Epithelial cell of esophagus (primary cell): ENCODE data around the gene MAN1C1.
"Not testable (repeated sequence)": the region's sequence is repeated elsewhere in the genome, so short reads cannot be mapped to it uniquely, and the experiment has no call there.

Experiments
- DNase-seq: peaks from one replicate; pipeline ENCODE4 v3.0.0; 2010; ENCODE audit warnings: low read depth
- H3K4me3 ChIP-seq: 2 replicates; pipeline ENCODE4 v1.5.1; 2011; ENCODE audit warnings: mild to moderate bottlenecking, low read length, control low read depth
- TF ChIP-seq, protein P1 (sequence below): IDR thresholded peaks from 2 replicates; pipeline ENCODE4 v1.5.1; 2011; ENCODE audit warnings: low read depth, mild to moderate bottlenecking, low read length, control low read depth, inconsistent platforms; ENCODE audit not compliant: insufficient read depth; ENCODE audit errors: missing control alignments

The MAN1C1 gene

GRCh38 chr1:25598879-25599278 lies 17.7 kb upstream of the MAN1C1 start:
- TF ChIP-seq, protein P1, sequence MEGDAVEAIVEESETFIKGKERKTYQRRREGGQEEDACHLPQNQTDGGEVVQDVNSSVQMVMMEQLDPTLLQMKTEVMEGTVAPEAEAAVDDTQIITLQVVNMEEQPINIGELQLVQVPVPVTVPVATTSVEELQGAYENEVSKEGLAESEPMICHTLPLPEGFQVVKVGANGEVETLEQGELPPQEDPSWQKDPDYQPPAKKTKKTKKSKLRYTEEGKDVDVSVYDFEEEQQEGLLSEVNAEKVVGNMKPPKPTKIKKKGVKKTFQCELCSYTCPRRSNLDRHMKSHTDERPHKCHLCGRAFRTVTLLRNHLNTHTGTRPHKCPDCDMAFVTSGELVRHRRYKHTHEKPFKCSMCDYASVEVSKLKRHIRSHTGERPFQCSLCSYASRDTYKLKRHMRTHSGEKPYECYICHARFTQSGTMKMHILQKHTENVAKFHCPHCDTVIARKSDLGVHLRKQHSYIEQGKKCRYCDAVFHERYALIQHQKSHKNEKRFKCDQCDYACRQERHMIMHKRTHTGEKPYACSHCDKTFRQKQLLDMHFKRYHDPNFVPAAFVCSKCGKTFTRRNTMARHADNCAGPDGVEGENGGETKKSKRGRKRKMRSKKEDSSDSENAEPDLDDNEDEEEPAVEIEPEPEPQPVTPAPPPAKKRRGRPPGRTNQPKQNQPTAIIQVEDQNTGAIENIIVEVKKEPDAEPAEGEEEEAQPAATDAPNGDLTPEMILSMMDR, result no peak
- H3K4me3 ChIP-seq, result no peak overlapping the region
- DNase-seq, result no peak

GRCh38 chr1:25599969-25600610 lies 16.5 kb upstream of the MAN1C1 start:
- H3K4me3 ChIP-seq, result no peak overlapping the region
- TF ChIP-seq, protein P1, result no peak
- no peak for DNase-seq

GRCh38 chr1:25600971-25601699 lies 15.5 kb upstream of the MAN1C1 start:
- not testable (repeated sequence) for H3K4me3 ChIP-seq, DNase-seq

GRCh38 chr1:25603779-25604538 lies 12.6 kb upstream of the MAN1C1 start:
- not testable (repeated sequence) for H3K4me3 ChIP-seq, DNase-seq

DNA sequence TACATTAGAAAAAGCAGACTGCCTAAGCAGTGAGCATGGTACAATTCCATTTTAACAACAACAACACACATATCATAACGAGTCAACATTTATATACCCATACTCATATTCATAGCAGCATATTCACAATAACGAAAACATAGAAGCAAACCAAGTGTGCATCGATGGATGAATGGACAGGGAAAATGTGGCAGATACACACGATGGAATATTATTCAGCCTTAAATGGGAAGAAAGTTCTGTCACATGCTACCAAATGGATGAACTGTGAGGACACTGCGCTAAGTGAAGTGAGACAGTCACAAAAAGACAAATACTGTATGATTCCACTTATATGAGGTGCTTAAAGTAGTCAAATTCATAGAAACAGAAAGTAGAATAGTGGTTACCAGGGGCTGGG lies 9.5 kb upstream of the MAN1C1 start:
- H3K4me3 ChIP-seq, result no peak overlapping the region
- no peak for DNase-seq
- TF ChIP-seq, protein P1, result no peak

- TF ChIP-seq, protein P1, result peak; percentile 79
- DNase-seq, result peak; percentile 78
- no peak overlapping the region for H3K4me3 ChIP-seq
These were observed 8.0 kb upstream of the MAN1C1 start for GRCh38 chr1:25608488-25609178.

- no peak overlapping the region for H3K4me3 ChIP-seq
- no peak for DNase-seq
- TF ChIP-seq, protein P1, result no peak
These were observed 6.7 kb upstream of the MAN1C1 start for GRCh38 chr1:25609921-25610320.
